Left renal cortex interstitium (tissue), 4 donors: ENCODE data around the gene SLC44A4. TPM values are rescaled to one million over a fixed set of nuclear protein-coding genes. Genes with fewer than 3 reads are reported as not detected.
"Not testable (repeated sequence)": the region's sequence is repeated elsewhere in the genome, so short reads cannot be mapped to it uniquely, and the experiment has no call there.

ENCODE experiments used
- DNase-seq, 4 donors: peaks; one replicate each; pipeline ENCODE4 v3.0.0-alpha.2; 2013; ENCODE audit warnings: low read depth in 4 of 4, low spot score in 2 of 4, missing footprints in 1 of 4
- polyA plus RNA-seq, 4 donors: library from polyadenylated mRNA; unstranded; fragments of 120-200 nt; gene quantifications; one replicate each; pipeline ENCODE4 v1.2.1, GENCODE V29; 2013; ENCODE audit not compliant: insufficient read length in 4 of 4

SLC44A4 gene
- polyA plus RNA-seq, 4 donors: 37.2 to 57.4 (median 46.1) TPM

- DNase-seq: no peak
Observed at GRCh38 chr6:31881136-31881859, 2.5 kb upstream of the SLC44A4 start.

DNA sequence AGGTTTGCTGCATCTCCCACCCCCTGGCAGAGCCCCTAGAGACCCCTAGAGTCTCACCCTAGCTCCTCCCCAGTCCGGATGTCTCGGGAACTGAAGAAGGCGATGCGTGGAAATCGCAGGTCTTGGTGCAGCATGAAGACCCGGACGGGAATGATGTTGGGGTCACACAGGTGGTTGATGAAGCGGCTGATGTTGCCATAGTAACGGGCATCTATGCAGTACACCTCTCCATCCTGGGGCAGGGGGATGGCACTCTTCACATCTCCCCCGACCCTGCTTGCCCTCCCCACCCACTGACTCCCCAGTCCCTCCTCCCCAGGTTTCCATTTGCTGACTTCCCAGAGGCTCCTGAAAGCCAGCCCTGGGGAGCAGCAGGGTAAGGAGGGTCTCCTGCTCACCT, 1.8 kb upstream of the SLC44A4 start:
- DNase-seq: no peak

GRCh38 chr6:31879901-31880300, 1.1 kb upstream of the SLC44A4 start:
- DNase-seq: no peak

GRCh38 chr6:31879143-31879542, 346 bp upstream of the SLC44A4 start:
- no peak for DNase-seq

- no peak for DNase-seq
Observed at GRCh38 chr6:31878222-31878621, 575 bp downstream of the SLC44A4 start.

GRCh38 chr6:31877651-31878161, 1.1 kb downstream of the SLC44A4 start:
- DNase-seq: no peak

DNA sequence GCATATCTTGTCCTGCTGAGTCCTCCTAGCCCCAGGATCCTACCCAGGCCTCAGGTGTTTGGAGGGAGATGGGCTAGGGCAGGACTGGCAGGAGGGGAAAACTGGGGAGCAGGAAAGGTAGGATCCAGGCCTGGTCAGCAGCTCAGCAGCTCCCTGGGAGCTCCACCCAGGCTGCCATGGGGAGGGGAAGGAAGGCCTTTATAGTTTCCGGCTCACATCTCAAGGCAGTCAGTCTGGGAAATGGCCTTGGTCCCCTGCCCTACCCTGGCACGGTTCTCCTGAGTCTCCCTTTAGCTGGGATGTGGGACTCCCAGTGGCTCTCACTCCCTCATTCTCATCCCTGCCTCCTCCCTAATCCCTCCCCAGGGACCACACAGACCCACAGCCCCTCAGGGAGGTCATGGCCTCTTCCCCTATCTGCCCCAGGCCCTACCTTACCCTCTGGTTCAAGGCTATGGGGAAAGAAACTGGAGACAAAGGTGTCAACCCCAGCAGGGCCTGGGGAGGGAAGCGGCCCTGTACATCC, 1.6 kb downstream of the SLC44A4 start:
- DNase-seq: no peak

DNA sequence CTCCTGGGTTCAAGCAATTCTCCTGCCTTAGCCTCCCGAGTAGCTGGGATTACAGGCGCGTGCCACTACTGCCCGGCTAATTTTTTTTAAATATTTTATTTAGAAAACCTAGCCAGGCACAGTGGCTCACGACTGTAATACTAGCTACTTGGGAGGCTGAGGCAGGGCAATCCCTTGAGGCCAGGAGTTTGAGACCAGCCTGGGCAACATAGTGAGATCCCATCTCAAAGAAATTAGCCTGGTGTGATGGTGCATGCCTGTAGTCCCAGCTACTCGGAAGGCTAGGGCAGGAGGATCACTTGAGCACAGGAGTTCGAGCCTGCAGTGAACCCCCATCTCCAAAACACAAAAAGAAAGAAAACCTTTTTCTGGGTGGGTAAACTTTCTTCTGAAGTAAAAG, 2.4 kb downstream of the SLC44A4 start:
- no peak for DNase-seq

DNA sequence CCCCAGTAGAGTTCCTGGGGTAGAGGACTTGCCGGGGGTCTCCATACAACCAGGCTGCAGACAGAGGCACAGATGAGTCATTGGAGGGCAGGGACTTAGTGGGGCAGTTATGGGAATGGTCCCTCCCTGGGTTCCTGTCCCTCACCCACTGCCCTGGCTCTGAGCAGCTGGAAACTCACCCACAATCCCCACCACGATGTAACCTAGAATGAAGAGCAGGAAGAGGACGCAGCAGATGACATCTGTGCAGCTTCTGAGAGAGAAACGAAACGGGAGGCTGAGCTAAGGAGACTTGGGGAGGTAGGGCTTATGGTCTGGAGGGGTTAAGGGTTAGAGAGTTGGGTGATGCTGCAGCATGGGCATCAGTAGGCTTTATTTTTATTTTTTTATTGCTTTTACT, 2.9 kb downstream of the SLC44A4 start:
- DNase-seq: no peak

- no peak for DNase-seq
Observed at GRCh38 chr6:31874836-31875572, 3.8 kb downstream of the SLC44A4 start.

DNA sequence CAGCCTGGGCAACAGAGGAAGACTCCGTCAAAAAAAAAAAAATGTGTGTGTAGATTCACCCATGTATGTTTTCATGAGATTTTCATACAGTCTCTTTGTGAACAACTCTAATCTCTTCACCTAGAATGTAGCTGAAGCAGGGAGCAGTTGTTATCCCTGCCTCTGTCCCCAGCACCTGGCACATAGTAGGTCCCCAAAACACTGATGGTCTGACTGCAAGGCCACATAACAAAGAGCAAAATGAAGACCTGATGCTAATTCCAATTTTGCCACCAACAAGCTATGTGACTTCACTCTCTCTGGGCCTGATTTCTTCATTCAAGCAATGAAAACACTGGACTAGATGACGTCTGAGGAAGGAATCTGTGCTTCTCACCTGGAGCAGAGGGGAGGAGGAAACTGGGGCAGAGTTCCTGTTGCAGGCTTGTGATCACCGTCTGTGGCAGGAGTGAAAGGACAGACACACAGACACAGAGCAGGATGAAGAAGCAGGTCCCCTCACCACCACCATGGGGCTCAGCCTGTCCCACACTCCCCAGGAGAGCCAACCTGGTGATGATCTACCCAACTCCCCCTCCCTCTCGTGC, 4.6 kb downstream of the SLC44A4 start:
- DNase-seq: no peak

- no peak for DNase-seq
Observed at GRCh38 chr6:31871046-31871659, 7.6 kb downstream of the SLC44A4 start.

GRCh38 chr6:31870385-31870921, 8.3 kb downstream of the SLC44A4 start:
- no peak for DNase-seq

DNA sequence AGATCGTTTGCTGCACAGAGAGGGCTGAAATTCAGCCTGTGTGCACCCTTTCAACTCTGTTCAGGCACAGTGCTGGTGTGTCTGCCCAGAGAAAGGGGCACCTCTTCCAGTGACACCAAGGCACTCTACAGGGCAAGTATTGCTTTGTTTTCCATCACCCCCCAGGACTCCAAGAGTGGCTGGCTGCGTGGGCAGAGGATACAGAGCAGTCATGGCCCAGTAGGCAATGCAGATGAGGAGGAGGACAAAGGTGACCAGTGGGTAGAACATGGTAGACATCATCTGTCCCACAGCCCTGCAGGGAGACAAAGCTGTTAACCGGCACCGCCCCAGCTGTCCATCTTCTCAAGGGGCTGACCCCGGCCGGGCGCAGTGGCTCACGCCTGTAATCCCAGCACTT, 9.5 kb downstream of the SLC44A4 start:
- DNase-seq: no peak

DNA sequence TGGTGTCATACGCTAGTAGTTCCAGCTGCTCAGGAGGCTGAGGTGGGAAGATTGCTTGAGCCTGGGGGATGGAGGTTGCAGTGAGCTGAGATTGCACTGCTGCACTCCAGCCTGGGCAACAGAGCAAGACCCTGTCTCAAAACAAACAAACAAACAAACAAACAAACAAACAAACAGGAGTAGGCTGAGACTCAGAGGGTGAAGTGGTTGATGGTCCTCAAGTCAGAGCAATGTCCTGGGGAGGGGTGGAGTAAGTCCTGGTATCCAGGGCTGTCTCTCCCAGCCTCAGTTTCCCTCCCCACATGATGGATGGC, 10.2 kb downstream of the SLC44A4 start:
- DNase-seq: not testable (repeated sequence)

DNA sequence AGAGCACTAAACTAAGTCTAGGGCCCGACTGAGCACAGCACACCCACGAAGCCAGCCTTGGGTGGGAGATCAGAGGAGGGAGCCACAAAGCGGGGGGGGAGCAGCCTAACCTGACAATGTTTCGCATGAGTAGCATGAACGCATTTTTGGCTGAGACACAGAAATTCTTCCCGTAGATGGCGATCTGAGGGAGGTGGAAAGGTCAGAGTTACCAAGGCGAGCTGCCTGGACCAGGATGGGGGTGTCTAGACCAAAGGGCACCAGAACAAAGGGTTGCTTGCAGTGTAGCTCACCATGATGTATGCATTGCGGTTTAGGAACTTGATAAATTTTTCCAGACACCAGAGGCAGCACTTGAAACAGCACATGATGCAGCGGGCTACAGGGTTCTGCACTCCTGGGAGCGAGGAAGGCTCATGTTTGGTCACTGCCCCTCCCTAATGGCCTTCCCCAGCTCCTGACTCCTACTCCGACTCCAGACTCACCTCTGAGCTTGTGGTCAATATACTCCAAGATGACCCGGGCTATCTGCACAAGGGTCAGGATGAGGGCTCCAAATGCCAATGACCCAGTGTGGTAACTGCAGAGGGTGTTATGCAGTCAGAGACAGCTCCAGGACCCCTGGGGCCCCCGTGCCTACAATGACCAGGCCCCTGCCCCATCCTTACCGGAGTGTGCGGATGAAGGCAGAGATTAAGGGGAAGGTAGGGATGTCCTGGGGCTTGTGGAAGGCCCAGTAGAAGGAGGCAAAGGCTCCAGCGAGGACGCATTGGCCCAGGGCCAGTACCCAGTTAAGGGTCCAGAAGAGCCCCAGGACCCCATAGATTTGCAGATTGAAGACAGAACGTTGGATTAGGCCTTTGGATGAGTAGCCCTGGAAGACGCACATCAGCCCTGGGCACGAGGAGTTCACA, 13.3 kb downstream of the SLC44A4 start:
- no peak for DNase-seq

DNA sequence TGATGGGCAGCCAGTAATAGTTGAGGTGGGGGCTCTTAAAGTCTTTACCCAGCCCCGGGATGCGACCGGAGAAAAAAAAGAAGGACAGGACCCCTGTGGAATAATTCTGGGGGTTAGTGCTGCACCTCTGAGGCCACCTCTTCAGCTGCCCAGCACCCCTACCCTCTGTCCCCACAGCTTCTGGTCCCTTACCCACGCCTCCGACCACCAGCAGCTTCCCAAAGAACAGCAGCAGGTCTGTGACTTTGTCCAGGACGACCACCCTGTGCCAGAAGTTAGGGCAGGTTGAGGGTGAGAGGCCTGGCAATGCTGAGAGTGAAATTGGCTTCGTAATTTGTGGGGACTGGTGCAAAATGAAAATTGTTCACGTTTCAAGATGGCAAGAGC, 14.0 kb downstream of the SLC44A4 start:
- DNase-seq: no peak

DNA sequence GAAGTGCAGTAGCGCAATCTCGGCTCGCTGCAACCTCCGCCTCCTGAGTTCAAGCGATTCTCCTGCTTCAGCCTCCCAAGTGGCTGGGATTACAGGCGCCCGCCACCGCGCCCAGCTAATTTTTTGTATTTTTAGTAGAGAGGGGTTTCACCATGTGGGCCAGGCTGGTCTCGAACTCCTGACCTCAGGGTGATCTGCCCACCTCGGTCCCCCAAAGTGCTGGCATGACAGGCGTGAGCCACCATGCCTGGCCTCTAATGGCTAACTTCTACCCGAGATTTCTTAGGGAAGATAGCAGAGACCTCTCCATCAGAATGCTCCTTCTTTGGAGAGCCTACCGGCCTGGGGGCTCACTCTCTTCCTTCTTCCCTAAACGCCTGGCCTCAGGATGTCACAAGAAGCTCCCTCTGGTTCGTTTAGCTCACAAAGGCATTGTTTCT, 14.7 kb downstream of the SLC44A4 start:
- DNase-seq: not testable (repeated sequence)

- DNase-seq: peak; percentile 95 to 99 (median 97)
Observed at GRCh38 chr6:31862344-31863235, 16.2 kb downstream of the SLC44A4 start, which contains the start of gene NEU1. Gene NEU1, minus strand, starts transcription at chr6:31862821. Its CDS starts 45 bp downstream, at chr6:31862776.
